GM18951 (cell line): ENCODE measurements around the gene CYP2S1.
"Not testable (repeated sequence)": the region's sequence is repeated elsewhere in the genome, so short reads cannot be mapped to it uniquely, and the experiment has no call there.

Experiments
- POLR2A ChIP-seq: IDR thresholded peaks from 4 replicates; pipeline ENCODE4 v1.6.1; 2011; ENCODE audit warnings: mild to moderate bottlenecking; ENCODE audit not compliant: insufficient read length, insufficient read depth; ENCODE audit errors: extremely low read depth
- in situ Hi-C: fragments of 300-500 bp; cut with MboI; formaldehyde crosslinking; loops from one replicate; pipeline ENCODE4 v1.12.0; 2022; ENCODE audit warnings: low sequenced_read_pairs, mixed read lengths, inconsistent platforms; ENCODE audit not compliant: unreplicated experiment

Gene CYP2S1

DNA sequence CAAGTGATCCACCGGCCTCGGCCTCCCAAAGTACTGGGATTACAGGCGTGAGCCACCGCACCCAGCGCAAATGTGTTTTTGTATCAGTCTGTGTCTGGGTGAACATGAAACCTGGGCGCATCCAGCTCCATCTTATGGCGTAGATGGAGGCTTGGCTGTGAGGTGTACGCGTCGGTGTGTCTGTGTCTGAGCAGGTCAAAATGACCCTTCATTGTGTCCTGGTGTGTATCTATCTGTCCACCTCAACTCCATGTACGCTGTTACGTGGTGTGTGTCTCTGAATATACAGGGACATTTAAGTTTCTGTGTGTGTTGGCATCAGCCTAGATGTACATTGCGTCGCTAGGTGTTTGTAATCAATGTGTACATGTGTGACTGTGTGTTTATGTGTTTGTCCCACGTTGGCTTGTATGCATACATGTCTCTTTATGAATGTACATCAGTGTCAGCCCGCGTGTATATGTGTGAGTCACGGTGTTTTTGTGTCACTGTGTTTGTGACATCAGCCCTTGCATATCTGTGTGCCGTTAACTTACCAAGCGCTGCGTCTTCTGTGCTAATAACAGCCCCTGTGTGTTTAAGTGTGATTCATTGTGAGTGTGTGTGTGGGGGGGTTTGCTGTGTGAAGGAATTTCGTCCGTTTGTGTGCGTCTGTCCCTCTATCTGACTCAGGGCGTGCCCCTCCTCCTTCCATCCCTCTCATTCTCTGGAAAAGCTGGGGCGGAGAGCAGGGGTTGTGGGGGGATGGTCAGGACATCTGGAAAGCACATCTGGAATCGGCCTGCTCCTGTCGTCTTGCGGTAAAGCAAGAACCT lies 32.4 kb downstream of the CYP2S1 start:
- in situ Hi-C loops: no loop called here
- no peak for TF ChIP-seq POLR2A

DNA sequence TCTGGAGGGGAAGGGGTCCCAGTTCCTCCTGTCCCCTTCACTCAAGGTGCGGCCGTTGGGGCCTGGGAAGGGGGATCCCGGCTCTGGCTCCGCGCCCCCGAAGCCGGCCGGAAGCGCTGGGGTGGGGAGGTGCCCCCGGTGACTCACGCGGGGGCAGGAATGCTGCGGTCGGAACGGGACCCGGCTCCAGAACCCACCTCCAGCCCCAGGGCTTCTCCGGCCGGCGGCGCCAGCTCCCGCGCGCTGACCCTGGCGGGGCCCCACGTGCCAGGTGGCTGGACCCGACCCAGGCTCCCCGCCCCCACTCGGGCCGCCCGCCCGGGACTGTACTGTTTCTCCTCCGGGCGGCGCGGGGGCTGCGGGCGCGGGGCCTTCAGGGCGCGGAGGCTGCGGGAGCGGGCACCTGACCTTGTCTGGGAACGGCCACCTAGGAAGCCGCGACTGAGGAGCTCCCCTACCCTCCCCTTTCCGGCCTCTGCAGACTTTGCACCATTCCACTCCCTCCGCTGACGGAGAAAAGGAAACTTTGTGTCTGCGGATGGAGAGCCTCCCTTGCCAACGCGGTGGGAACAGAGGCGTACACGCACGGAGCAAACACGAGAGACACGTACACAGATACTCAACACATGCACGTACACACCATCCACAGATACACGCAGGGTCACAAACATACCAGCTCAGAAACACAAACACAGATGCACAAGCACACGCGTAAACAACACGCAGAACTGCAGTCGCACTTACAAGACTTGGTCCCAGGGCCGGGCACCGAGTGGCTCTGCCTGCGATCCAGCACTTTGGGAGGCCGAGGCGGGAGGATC lies 33.2 kb downstream of the CYP2S1 start:
- in situ Hi-C loops: no loop called here
- no peak for TF ChIP-seq POLR2A

DNA sequence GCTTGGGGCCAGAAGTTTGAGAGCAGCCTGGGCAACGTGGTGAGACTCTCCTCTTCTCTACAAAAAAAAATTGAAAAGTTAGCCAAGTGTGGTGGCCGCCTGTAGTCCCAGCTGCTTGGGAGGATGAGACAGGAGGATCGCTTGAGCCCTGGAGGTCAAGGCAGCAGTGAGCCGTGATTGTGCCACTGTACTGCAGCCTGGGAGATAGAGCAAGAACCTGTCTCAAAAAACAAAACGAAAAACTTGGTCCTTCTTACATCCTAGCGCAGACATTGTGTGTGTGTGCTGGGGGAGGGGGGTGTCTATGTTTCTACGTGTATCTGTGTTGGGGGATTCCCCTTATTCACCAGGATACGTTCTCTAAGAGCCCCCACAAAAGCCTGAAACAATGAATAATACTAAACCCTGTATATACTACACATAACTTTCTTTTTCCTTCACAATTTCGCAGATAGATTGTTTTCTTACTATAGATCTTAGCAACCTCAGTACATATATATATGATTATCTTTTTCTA lies 33.9 kb downstream of the CYP2S1 start:
- no peak for TF ChIP-seq POLR2A

DNA sequence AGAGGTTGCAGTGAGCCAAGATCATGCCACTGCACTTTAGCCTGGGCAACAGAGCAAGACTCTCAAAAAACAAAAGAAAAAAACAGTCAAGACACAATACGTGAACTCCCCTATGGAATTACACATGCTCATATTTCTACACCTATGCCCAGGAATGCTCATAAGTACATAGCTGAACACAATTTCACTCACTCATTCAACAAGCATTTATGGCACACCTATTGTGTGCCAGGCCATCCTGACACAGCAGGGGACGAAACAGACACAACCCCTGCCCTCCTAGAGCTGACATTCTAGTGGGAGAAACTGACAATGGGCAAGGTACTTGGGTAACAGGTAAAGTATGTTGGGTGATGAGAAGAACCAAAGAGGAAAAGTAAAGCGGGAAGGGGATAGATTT lies 35.5 kb downstream of the CYP2S1 start:
- no peak for TF ChIP-seq POLR2A
- in situ Hi-C loops: no loop called here

More for the DNA sequence above, 33.9 kb downstream of the CYP2S1 start:
- in situ Hi-C loops: no loop called here

DNA sequence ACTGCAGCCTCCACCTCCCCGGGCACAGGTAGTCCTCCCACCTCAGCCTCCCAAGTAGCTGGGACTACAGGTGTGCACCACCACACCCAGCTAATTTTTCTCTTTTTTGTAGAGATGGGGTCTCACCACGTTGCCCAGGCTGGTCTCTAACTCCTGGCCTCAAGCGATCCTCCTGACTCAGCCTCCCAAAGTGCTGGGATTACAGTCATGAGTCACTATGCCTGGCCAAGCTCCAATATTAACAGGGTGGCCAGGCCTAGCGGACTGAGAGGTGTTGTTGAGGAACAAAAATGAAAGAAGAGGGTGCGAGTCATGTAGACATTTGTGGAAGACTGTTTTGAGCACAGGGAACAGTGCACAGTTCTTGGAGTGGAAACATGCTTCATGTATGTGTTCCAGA lies 36.3 kb downstream of the CYP2S1 start:
- in situ Hi-C loops: not testable (repeated sequence)

DNA sequence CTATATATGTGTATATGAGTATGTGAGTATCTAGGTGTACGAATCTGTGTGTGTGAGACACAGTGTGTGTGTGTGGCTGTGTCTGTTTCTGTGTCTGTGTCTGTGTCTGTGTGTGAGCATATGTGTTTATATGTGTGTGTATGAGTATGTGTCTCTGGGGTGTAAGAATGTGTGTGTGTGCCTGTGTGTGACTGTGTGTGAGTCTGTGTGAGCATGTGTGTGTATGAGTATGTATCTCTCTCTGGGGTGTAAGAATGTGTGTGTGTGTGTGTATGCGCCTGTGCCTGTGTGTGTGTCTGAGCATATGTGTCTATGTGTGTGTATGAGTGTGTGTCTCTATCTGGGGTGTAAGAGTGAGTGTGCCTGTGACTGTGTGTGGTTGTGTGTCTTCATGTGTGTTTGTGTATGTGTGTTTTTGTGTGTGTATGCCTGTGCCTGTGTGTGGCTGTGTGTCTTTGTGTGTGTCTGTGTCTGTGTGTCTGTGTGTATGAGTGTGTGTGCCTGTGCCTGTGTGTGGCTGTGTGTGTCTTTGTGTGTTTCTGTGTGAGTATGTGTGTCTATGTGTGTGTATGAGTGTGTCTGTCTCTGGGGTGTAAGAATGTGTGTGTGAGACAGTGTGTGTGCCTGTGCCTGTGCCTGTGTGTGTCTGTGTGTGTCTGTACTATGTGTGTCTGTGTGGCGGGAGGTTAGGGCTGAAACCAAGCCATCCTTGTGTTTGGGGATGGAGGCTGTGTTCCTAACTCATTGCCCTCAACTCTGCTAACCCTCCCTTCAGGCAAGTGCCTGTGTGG lies 37.2 kb downstream of the CYP2S1 start:
- in situ Hi-C loops: no loop called here
- no peak for TF ChIP-seq POLR2A

DNA sequence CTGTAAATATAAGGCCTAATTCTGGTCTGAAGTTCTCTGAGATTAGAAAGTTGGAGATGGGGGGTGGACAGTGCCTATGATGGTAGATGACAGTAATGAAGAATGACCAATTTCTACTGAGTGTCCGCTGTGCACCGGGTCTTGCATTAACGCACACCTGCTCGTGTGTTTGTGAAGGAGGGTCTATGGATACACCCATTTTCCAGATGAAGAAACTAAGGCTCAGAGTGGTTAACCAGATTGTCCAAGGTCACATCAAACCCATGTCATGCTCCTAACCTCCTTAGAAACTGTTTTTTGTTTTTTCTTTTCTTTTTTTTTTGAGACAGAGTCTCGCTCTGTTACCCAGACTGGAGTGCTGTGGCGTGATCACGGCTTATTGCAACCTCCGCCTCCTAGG lies 39.7 kb downstream of the CYP2S1 start:
- in situ Hi-C loops: no loop called here
- no peak for TF ChIP-seq POLR2A

DNA sequence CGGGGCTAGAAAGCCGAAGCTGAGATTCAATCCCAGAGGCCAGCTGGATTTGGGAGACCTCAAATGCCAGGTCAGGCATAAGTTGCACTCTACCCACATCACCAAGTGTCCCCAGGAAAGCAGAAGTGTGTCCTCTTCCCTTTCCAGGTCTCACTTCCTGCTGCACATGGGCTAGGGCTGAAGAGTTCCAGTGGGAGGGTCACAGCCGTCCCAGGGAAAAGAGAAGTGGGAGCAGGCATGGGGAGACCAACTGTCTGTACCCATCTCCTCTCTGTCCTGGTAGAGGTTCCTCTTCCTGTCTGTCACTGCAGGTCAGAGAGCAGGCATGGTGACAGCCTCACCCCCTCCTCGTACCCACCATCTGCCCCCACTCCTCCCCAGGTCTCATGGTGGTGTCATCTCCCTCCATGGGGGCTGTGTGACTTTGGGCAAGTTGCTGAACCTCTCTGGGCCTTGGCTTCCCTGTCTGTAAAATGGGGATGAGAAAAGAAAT lies 40.8 kb downstream of the CYP2S1 start:
- in situ Hi-C loops: no loop called here
- no peak for TF ChIP-seq POLR2A

DNA sequence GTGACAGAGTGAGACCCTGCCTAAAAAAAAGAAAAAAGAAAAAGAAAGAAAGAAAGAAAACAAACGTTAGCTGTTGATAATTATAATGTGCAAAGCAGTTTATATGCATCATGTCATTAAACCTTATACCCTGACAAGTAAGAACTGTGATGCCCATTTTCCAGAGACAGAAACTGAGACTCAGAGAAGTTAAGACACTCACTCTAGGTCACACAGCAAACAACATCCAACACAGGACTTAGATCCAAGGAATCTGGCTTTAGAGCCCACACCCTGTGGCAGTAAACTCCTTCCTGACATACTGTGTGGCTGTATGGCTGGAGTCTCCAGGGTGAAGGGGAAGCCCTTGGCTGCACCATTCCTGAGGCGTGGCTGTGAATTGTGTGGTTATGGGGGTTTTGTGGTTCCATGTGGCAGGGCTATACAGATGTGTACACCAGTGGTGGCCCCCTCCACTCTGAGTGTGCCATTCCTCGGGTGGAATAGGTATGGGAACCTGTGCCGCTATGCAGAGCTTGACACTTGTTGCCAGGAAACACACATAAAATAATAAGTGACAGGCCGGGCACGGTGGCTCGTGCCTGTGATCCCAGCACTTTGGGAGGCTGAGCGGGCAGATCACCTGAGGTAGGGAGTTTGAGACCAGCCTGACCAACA lies 41.6 kb downstream of the CYP2S1 start:
- in situ Hi-C loops: no loop called here
- no peak for TF ChIP-seq POLR2A

DNA sequence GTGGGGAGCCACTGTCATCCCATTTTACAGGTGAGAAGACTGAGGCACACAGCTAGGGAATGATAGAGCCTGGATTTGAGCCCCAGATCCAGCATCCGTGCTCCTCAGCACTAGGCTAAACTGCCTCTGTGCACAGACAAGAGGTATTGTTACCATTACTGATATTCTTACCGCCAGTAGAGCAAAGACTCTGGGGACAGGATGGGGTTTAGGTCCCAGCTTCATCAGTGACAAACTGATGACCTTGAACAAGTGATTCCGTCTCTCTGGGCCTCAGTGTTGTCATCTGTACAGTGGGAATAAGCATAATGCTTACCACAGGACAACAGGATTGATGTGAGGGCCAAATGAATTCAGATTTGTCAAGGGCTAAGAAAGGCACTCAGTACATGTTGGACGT lies 42.5 kb downstream of the CYP2S1 start:
- TF ChIP-seq POLR2A: no peak
- in situ Hi-C loops: no loop called here

DNA sequence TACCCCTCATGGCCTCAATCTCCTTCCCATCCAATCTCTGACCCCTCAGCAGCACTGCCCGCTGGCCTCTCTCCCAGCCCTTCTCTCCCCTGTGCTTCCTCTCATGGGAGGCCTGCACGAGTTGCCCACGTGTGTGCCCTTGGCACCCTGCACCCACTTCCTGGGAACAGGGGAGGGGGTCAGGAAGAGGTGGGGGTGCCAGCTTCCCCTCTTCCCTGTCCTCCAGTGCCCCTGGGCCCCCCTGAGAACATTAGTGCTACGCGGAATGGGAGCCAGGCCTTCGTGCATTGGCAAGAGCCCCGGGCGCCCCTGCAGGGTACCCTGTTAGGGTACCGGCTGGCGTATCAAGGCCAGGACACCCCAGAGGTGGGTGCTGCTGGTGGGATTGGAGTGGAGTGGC lies 45.2 kb downstream of the CYP2S1 start:
- in situ Hi-C loops: no loop called here
- no peak for TF ChIP-seq POLR2A

DNA sequence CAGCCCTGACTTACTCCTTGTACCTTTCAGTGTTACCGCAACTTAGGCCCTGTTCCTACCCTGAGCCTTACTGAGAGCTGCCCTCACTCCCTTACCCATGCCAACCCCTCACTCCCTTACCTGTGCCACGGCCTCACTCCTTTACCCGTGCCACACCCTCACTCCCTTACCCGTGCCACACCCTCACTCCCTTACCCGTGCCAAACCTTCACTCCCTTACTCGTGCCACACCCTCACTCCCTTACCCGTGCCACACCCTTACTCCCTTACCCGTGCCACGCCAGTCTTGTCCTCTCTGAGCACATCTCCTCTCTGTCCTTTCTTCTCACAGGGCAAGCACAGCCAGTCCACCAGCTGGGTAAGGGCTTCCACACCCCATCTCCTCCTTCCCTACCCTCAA lies 46.3 kb downstream of the CYP2S1 start:
- no peak for TF ChIP-seq POLR2A
- in situ Hi-C loops: no loop called here
